HG03457 (cell line): ENCODE data around the gene PEPD.

Experiments
- ATAC-seq: cut with Tn5 transposase; IDR thresholded peaks from one replicate; pipeline ENCODE4 v1.9.1; 2021; ENCODE audit warnings: moderate number of reproducible peaks; ENCODE audit not compliant: unreplicated experiment

PEPD gene

DNA sequence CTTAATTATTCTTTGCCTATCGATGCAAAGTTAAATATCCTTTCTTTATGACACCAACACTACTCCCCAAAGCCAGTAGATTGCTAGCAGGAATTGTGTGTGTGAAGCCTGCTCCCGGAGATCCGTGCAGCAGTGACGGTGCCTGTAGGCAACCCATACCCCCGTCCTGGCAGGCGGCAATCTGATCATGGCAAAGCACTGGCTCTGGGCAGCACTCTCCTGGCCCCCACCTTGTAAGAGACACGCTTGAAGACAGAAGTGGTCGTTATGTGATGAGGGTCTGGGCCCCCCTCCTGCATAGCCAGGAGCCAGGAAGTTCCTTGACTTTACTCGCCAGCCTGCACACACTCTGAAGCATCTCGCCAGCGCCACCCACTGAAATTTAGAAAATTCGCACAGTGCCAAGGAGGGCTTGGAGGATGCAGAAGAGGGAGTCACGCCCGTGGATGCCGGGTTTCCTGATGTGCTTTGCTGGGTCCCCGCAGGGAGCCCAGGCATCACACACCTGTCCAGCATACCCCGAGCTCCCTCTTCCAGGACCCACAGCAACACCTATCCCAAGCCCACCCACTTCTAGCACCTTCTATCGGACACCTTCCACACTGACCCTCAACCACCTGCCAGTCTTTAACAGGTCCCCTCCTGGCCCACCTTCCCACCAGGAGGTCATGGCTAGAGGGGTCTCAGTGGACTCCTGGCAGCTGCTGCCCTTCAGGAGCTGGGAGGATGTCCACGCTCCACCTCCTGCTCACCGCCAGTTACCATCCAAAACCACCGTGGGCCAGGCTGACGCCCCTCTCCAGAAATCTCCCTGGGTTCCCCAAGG lies 93.6 kb downstream of the PEPD start:
- no peak for ATAC-seq

DNA sequence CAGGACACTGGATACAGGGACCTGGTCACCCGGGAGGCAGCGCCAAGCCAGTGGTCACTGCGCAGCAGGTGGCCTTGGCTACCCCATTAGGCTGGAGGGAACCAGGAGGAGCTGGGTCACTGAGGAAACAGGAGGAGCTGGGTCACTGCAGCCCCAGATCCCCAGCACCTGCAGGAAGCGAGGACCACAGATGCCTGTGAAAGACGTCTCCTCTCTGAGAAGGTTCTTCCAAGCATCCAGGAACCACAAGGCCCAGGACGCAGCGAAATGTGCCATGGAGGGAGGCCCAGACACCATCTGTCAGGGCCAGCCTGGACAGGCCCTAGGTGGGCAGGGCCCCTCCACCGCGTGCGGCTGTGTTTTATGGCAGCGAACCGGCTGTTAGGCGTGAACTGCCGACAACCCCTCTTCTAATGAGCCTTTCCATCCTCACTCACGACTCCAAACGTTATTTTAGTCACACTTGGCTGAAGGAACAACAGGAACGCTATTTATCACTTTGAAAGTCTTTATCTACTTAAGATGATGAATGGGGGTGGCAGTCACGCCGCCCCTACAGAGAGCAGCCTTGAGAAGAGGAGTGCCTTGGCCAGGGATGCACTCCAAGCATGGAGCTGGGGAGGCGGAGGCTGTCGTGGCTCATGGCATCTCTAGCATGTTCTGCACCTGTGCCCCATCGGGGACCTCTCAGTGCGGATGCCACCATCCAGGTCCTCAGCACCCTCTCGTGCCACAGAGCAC lies 94.8 kb downstream of the PEPD start:
- no peak for ATAC-seq

DNA sequence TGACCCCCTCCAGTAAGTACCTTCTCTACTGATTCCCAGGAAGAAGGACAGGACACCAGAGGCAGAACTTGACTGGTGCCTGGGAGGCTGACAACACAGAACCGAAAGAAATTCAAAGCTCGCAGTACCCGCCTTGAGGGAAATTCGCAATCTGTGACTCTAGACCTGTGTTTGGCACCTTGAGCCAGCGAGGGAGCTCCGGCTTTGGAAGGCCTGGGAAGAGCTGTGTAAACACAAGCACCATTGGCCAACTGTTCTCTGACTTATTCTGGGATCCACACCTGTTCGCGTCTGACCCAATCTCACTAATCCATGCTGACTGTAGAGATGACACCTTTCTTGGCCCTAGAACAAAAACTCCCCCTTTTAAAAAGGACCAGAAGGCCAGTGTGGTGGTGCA lies 97.4 kb downstream of the PEPD start:
- ATAC-seq: no peak

DNA sequence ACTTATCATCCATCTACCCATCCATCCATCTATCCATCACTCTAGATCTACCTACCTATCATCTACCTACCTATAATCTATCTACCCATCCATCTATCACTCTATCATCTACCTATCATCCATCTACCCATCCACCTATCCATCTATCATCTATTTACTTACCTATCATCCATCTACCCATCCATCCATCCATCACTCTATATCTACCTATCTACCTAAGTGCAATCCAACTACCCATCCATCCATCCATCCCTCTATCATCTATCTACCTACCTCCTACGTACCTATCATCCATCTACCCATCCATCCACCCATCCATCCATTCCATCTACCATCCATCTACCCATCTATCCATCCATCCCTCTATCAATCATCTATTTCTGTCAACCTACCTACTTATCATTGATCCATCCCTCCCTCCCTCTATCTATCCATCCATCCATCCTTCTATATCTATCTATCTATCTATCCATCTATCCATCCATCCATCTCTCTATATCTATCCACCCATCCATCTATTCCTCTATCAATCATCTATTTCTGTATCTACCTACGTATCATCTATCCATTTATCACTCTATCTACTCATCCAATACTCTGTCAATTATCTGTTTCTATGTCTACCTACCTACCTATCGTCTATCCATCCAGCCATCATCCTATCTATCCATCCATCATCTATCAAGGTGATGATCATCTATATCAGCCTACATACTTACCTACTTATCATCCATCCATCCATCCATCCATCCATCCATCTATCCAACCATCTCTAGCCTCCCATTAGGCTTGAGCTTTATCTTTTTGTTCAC lies 99.0 kb downstream of the PEPD start:
- ATAC-seq: no peak

DNA sequence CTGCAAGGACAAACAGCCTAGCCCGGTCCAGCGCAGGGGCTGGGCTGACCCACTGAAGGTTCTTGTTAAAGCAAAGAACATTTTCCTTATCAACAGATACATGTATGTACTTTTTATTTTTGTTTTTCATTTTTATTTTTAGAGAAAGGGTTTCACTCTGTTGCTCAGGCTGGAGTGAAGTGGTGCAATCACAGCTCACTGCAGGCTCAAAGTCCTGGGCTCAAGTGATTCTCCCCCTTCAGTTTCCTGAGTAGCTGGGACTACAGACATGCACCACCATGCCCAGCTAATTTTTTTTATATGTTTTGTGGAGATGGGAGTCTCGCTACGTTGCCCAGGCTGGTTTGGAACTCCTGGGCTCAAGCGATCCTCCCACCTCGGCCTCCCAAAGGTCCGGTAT lies 100.2 kb downstream of the PEPD start:
- no peak for ATAC-seq

DNA sequence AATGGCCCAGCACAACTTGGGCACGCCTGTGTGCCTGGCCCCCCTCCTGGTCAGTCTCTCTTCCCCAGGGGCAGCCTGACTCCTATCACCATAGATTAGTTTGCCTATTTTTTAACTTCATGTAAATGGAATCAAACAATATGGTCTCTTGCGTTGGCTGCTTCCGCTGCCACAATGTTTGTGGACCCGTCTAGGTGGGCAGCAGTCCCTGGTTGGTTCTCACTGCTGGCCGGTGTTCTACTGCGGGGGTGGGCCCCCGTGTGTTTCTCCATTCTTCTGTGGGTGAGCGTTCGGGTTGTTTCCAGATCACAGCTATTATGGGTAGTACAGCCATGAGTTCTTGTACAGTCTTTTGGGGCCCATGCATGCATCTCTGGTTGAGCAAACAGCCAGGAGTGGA lies 100.8 kb downstream of the PEPD start:
- ATAC-seq: no peak

DNA sequence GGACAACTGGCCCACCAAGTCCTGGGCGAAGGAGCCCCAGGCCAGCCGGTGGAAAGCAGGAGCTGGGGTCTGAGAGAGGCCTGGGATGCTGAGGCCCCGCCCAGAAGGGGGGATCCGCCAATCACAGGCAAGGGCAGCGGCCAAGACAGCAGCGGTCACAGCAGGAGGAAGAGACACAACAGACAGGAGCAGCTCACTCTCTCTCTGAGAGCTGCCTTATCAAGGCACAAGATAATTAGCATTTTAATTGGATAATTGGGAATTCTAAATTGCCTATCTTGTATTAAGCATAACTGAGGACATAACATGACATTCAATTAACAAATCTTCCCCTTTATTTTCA lies 101.8 kb downstream of the PEPD start:
- no peak for ATAC-seq

DNA sequence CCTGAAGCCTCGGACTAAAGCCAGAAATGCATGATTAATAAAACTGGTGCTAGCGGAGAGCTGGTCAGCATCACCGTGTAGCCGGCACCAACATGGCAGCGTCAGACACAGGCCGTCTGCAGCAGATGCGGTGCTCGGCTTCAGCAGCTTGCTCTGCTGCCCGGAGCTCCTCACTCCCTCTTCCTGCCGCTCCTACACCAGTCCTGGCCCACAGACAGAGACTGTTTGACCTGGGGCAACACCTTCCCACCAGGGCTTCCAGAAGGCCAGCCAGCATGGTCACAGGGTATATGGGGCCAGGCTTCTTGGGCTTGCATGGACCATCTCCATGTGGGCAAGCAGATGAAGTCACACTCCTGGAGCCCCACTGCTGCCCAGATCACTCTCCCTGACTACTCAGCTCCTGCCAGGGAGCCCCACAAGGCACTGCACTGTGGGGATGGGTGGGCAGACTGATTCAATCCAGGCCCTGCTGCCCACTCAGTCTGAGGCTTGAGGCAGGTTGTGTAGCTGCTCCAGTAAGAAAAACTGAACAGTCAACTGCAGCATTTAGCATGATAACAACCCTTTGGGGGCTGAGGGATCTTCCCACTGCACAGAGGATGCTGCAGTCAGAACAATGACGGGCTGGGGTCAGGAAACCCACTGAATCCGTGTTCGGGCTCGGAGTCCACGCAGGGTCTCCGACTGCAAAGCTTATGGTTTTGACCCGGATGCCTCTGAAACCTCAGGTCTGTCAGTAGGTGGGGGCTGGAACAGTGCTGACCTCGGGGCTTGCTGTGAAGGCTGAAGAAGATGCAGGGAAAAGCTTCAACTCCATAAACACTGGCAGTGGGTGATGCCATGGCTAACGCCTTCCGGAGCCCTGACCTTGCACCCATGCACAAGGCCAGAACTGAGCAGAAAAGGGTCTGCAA lies 102.5 kb downstream of the PEPD start:
- ATAC-seq: no peak

DNA sequence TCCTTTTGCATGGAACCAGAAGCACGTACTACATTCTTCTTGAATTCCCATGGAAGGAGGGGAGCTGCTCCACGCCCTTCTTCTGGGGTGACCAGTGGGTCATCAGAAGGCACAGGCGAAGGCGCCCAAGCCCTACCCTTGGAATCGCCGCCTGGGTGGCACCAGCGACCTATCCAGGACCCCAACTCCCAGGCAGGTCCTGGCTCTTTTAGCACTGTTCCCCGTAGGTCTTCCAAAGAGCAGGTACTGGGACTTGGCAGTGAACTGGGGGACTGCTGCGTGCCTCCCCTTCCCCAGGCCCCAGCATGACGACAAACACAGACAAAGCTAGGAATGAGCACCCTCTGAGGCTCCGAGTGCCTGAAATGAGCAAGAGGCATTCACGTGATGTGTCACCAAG lies 103.1 kb downstream of the PEPD start:
- no peak for ATAC-seq

DNA sequence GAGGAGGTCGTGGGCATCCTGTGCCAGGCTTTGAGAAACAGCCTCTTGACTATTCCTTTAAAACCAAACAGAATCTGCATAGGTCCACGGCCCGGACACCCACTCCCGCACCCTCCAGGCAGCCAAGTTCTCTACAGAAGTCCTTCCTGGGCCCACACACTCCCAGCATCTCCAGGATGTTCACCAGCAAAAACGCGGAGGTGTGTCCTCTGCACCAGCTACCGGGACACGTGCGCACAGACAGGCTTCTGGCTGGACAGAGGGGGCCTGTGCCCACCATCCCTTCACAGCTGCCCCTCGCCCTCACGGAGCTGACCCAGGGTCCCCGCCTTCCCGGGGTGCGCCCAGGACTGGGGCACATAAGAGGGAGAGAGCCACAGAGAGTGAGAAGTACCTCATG lies 103.8 kb downstream of the PEPD start:
- no peak for ATAC-seq

DNA sequence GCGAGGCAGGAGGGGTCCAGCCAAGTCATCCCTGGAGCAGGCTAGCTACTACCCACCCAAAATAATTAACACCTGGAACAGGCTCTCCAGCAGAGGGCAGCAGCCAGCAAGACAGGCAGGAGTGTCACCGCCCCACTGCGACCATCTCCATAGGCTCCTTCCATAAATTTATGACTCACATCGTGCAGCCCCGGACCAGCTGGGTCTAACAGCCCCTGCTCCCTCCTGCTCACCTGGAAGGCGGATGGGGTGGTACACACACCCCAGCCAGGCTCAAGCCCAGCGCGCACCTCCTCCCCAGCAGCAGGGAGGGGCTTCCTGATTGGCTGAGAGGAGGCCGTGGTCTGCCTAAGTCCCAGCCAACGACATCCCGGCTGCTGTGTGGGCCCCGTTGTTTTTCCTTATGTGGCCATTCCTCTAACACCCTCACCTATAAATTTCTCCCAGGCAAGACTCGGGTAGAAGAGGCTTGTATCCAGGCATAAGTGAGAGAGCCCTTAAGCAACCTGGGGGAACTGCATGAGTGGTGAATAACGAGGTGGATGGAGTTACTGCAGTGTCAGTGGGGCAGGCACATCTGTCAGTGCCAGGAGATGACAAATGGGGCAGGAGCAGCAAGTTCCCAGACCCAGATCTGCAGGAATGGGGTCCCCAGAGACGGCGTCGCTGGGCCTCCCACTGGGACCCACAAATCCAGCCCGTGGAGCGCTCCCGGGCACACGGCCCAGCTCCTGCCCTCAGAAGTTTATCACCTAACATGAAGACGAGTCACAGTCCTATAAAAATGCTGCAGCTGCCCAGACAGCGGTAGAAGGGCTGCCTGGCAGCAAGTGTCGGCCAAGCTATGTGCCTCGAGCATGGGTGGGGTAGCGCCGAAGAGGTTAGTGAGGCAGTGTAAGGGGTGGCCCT lies 105.0 kb downstream of the PEPD start:
- ATAC-seq: no peak

DNA sequence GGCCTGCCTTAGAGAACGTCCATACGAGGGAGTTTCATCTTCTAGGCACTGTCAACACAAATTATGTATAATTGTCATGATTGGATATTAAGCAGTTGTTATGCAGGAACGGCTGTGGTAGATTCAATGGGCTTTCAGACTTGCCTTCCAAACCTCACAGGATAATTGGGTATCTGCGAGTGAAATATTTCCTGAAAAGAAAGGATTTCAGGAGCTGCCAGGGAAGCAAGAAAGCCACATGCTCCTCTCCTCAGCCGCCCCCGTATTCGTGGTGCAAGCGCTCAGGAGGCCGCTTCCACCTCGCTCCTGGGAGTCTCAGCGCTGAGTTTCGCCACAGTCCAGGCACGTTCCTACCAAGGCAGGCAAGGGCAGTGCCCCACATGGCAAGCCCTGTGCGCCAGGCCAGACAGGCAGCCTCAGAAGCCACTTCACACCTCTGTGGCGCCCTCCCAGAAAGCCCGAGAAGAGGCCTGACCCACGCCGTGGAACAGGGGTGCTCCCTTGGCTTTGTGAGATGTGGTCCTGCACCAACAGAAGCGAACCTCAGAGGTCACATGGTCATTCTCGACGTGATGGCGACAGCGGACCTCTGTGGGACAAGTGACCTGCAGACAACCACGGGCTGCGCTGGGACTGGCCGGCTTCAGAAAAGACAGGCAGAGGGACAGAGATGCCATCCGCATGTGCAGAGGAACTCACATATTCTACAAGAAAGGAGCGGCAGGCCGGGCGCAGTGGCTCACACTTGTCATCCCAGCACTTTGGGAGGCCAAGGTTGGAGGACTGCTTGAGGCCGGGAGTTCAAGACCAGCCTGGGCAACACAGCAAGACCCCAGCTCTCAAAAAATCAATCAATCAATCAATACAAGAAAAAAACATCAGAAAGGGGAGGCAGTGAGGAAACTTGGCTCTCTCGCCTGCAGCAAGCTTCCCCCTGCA lies 106.7 kb downstream of the PEPD start:
- ATAC-seq: no peak

DNA sequence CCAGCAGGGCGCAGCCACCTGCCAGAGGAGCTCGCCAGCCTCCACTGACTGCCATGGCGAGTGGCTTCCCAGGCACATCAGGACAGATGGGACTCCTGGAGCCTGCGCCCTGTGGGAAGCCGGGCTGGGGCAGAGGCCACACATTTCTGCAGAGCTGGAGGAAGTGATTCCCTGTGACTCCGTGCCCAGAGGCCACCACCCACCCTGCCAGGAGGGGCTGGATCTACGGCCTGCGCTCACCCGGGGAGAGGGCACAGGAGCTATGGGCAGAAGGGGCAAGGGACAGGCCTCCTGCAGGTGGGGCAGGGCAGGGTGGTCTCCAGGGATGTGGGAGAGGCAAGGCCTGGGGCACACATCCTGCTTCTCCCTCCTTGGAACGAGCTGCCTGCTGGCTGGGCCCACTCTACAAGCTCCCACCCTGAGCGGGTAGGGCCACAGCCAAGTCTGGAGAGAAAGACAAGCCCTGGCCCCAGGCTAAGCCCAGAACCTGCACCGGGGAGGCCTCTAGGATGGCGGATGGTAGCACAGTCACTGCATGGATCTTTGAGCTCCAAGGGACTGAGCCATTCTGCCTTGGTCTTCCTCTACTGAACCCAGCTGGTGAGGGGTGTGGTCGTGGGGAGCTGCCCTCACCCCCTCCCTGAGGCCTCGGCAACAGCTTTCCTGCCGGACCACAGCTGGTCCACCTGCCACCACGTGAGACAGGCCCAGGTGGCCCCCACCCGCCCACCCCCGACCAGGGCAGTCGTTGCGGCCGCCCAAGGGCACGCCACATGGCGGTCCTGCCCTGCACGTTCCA lies 107.5 kb downstream of the PEPD start:
- ATAC-seq: no peak

DNA sequence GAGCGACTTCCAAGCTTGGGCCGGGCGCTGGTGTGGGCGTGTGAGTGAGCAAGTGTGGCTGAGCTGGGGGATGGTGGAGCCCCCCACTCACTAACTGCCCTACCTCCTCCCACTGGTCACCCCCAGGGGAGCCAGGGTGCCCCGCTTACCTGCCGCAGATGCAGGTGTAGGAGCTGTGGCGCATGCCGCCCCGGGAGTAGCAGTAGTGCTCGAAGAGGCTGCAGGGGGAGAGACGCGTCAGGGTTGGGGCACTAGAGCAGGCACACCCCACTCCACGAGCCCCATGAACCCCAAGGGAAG lies 108.2 kb downstream of the PEPD start:
- no peak for ATAC-seq

DNA sequence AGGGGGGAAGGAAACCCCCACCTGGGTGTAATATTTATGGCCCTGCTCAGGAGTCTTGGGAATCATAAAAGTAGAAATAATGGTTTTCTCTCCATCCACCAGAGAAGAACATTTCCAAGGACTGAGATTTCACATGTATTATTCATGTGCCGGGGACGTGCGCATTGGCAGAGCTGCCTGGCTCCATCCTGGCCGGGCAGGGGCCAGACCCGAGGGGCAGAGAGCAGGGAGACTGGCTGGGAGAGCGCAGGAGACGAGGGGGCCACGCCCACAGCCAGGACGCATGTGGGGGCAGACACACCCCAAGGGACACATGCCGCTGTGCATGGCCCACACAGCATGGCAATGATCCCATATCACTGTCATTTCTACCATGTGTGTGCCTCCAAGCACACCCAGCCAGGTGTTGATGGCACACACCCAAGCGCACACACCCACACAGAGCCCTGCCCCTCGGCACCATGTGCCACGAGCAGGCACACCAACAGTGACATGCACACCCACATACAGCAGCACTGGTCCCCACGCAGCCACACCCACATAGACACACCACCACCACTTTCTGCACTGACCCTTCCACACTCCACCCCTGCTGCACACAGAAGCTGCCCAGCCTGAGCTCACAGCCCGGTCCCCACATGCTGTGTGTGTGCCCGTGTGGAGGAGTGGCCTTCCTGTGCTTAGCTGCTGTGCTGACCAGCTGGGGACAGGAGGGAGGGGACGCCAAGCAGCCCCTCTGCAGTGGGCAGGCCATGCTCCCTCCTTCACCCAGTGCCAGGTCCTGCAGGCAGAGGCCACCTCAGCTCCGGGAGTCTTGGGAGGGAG lies 108.8 kb downstream of the PEPD start:
- no peak for ATAC-seq

DNA sequence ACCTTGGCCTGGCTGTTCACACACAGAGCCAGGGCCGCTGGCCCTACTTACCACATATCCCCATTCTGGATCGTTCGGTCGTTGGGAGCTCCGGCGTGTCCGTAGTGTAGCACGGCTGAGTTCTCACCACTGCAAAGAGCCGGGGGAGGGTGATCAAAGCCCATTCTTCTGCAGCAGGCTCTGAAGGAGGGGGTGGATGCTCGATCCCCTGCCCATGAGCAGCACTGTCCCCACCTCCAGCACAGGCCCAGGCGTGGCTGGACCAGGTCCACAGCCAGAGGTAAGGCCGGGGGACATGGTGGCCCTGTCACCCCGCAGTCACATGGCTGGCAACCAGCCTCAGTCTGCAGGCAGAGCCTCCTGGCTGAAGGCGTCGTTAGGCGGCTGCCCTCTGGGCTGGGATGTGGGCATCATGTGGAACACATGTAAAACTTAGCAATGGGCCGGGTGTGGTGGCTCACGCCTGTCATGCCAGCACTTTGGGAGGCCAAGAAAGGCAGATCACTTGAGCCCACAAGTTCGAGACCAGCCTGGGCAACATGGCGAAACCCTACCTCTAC lies 109.9 kb downstream of the PEPD start:
- no peak for ATAC-seq

DNA sequence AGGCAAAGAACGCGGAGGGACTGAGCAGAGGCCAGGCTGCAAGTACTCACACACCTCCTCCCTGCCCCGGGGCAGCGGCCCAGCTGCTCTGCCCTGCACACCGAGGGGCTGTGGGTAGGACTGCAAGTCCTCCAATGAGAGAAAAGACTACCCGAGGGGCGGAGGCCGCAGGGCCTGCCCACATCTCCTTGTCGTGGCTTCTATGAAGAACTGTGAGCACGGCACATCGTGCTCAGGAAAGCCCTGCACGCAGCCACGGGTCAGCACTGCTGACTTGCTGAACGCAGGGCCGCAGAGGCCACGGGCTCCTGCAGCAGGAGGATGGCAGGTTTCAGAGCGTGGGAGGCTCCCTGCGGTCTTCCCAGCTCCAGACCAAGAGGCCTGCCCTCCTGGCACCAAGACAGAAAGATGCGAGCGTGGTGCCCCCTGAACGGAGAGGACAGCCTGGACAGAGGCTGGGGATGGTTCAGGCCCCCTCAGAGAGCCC lies 110.6 kb downstream of the PEPD start:
- ATAC-seq: no peak
